Neural progenitor cell (in vitro differentiated cells): ENCODE measurements around the gene FBLIM1. TPM values are rescaled to one million over a fixed set of nuclear protein-coding genes. Genes with fewer than 3 reads are reported as not detected.

Source experiments
- DNase-seq: peaks from one replicate; pipeline ENCODE4 v3.0.0-alpha.2; 2016; ENCODE audit warnings: low spot score
- H2AFZ ChIP-seq: fragments of 200-600 bp; sonication (generic); replicated peaks from 2 replicates; pipeline ENCODE4 v1.6.1; 2016; ENCODE audit warnings: antibody characterized with exemption
- H3F3A ChIP-seq: fragments of 200-600 bp; sonication (generic); 2 replicates; pipeline ENCODE4 v1.6.1; 2016; ENCODE audit warnings: antibody characterized with exemption, low read depth
- H3K27ac ChIP-seq: fragments of 200-600 bp; sonication (generic); 2 replicates; pipeline ENCODE4 v1.5.1; 2016; ENCODE audit warnings: mild to moderate bottlenecking
- H3K27me3 ChIP-seq: fragments of 200-600 bp; sonication (generic); 2 replicates; pipeline ENCODE4 v1.6.1; 2016; ENCODE audit warnings: mild to moderate bottlenecking, moderate library complexity
- H3K36me3 ChIP-seq: fragments of 200-600 bp; sonication (generic); 2 replicates; pipeline ENCODE4 v1.5.1; 2016
- H3K4me1 ChIP-seq: fragments of 200-600 bp; sonication (generic); 2 replicates; pipeline ENCODE4 v1.6.1; 2016; ENCODE audit warnings: mixed run types
- H3K4me2 ChIP-seq: fragments of 200-600 bp; sonication (generic); 2 replicates; pipeline ENCODE4 v1.6.1; 2016
- H3K4me3 ChIP-seq: fragments of 200-600 bp; sonication (generic); 2 replicates; pipeline ENCODE4 v1.5.1; 2016
- H3K79me2 ChIP-seq: fragments of 200-600 bp; sonication (generic); 2 replicates; pipeline ENCODE4 v1.6.1; 2016; ENCODE audit warnings: low read depth
- H3K9ac ChIP-seq: fragments of 200-600 bp; sonication (generic); 2 replicates; pipeline ENCODE4 v1.6.1; 2016
- H3K9me3 ChIP-seq: fragments of 200-600 bp; sonication (generic); 2 replicates; pipeline ENCODE4 v1.5.1; 2016; ENCODE audit warnings: low read depth
- H4K20me1 ChIP-seq: fragments of 200-600 bp; sonication (generic); 2 replicates; pipeline ENCODE4 v1.6.1; 2016; ENCODE audit warnings: low read depth
- H3K27ac Mint-ChIP-seq: 3 replicates; pipeline ENCODE4 v1.8.0; 2021; ENCODE audit warnings: mixed read lengths
- H3K27me3 Mint-ChIP-seq: 2 replicates; pipeline ENCODE4 v1.8.0; 2022; ENCODE audit warnings: low read depth, mild to moderate bottlenecking, inconsistent platforms, moderate library complexity, mixed read lengths; ENCODE audit not compliant: insufficient read depth
- H3K36me3 Mint-ChIP-seq: 3 replicates; pipeline ENCODE4 v1.8.0; 2021; ENCODE audit warnings: mixed read lengths
- H3K4me1 Mint-ChIP-seq: 3 replicates; pipeline ENCODE4 v1.8.0; 2021; ENCODE audit warnings: mixed read lengths
- H3K4me3 Mint-ChIP-seq: 3 replicates; pipeline ENCODE4 v1.8.0; 2021; ENCODE audit warnings: mild to moderate bottlenecking, moderate library complexity, mixed read lengths
- H3K9me3 Mint-ChIP-seq: 3 replicates; pipeline ENCODE4 v1.8.0; 2020; ENCODE audit warnings: mixed read lengths
- CTCF ChIP-seq: fragments of 200-600 bp; sonication (generic); IDR thresholded peaks from 2 replicates; pipeline ENCODE4 v1.5.1; 2017; ENCODE audit warnings: antibody characterized with exemption, mild to moderate bottlenecking
- EZH2 ChIP-seq: fragments of 200-600 bp; sonication (generic); IDR thresholded peaks from 2 replicates; pipeline ENCODE4 v1.6.1; 2017; ENCODE audit warnings: antibody characterized with exemption, mild to moderate bottlenecking, moderate library complexity
- EZH2phosphoT487 ChIP-seq: fragments of 200-600 bp; sonication (generic); IDR thresholded peaks from 2 replicates; pipeline ENCODE4 v1.6.1; 2017; ENCODE audit warnings: antibody characterized with exemption
- total RNA-seq: library from RNA; depleted of rRNA; stranded (reverse); fragments of >200 nt; gene quantifications from 2 replicates; pipeline ENCODE4 v1.2.3, GENCODE V29; 2015; ENCODE audit warnings: low replicate concordance

Gene FBLIM1
- total RNA-seq, 1 donor from 2014 or later: 4.7 TPM

DNA sequence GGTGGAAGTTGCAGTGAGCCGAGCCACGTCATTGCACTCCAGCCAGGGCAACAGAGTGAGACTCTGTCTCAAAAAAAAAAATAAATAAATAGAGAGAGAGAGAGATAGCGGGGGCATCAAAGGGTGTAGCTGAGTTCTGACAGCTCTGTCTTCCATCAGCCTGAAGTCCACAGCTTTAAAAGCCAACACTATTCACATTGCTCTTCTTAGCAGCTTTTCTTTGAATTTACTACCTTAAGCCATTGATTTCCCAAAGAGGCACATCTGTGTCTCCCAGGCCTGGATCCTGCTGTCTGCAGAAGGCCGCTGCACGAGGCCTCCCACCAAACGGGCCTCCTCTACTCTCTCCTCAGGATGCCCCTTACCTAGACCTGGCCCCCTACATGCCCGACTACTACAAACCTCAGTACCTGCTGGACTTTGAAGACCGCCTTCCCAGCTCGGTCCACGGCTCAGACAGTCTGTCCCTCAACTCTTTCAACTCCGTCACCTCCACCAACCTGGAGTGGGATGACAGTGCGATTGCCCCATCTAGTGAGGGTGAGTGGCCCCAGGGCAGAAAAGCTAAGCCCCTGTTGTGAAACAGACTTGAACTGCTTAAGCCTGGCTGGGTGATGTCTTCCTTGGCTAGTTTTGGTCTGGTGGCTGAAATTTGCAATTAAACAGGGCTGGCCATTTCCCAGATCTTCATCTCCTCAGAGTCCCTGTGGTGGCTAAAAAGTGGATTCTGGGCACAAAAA, 39.0 kb upstream of the FBLIM1 start:
- Histone ChIP-seq H3K27me3 (no peaks in the 10 kb centered on the region), H3K36me3 (no peaks in the 10 kb centered on the region), H4K20me1 (peaks cover under 1% of the 10 kb centered on the region), H2AFZ (no peak overlapping the region), H3K4me3 (no peak overlapping the region), H3K79me2 (peaks cover 6% of the 10 kb centered on the region), H3K4me1 (no peaks in the 10 kb centered on the region), H3K9me3 (no peaks in the 10 kb centered on the region), H3K4me2 (no peak overlapping the region), H3K27ac (no peak overlapping the region), H3K9ac (no peak overlapping the region), H3F3A (no peaks in the 10 kb centered on the region)
- no peak for DNase-seq
- no peak for TF ChIP-seq CTCF
- TF ChIP-seq EZH2phosphoT487: no peak
- no peak for TF ChIP-seq EZH2
- peaks cover 7% of the 10 kb centered on the region for H3K27me3 Mint-ChIP-seq
- no peaks in the 10 kb centered on the region for H3K9me3 Mint-ChIP-seq
- H3K4me1 Mint-ChIP-seq: peaks cover under 1% of the 10 kb centered on the region
- H3K4me3 Mint-ChIP-seq: no peak overlapping the region
- no peak overlapping the region for H3K27ac Mint-ChIP-seq
- H3K36me3 Mint-ChIP-seq: peaks cover 17% of the 10 kb centered on the region

DNA sequence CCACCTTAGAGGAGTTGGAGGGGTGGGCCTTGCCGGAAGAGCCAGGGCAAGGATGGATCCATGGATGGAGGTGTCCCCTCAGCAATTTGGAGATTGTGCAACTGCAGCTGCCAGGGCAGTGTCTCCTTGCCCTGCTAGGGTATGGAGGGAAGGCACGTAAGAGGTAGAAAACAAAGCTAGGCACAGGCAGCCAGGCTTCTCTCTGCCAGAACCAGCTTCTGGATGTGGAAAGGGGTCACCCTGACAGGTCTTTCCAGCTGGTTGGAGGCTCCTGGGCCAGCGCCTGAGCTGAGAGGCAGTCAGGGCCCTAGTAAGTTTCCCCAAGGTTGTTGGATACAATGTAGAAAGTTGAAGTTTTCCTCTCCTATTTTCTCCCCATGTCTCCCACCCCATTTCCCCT, 37.7 kb upstream of the FBLIM1 start:
- Histone ChIP-seq H3K9me3 (no peaks in the 10 kb centered on the region), H3K27ac (no peak overlapping the region), H3K4me2 (no peak overlapping the region), H3K27me3 (no peaks in the 10 kb centered on the region), H3K9ac (no peak overlapping the region), H3K4me1 (no peaks in the 10 kb centered on the region), H3K4me3 (no peak overlapping the region), H2AFZ (no peak overlapping the region), H4K20me1 (no peaks in the 10 kb centered on the region), H3K79me2 (no peaks in the 10 kb centered on the region), H3F3A (no peaks in the 10 kb centered on the region), H3K36me3 (no peaks in the 10 kb centered on the region)
- H3K27me3 Mint-ChIP-seq: peaks cover 7% of the 10 kb centered on the region
- no peaks in the 10 kb centered on the region for H3K4me1 Mint-ChIP-seq
- H3K4me3 Mint-ChIP-seq: no peak overlapping the region
- no peak overlapping the region for H3K27ac Mint-ChIP-seq
- no peak for TF ChIP-seq EZH2phosphoT487
- no peak for TF ChIP-seq CTCF
- no peak for TF ChIP-seq EZH2
- no peaks in the 10 kb centered on the region for H3K9me3 Mint-ChIP-seq
- H3K36me3 Mint-ChIP-seq: peaks cover 19% of the 10 kb centered on the region
- DNase-seq: no peak

DNA sequence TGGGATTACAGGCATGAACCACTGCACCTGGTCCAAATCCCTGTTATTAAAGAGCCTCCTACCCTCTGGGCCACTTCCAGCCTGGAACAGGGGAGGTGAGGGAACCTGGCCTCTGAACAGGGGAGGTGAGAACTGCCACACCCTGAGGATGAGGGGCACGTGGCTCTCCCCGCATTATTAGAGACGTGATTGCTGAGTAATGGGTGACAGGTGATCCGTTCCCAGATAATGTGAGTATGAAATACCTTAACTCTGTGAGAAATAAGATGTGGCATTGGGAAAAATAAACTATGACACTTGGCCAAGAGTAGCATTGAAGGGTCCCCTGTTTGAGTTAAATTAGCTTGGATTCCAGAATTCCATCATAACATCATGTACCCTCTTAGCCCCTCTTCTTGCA, 36.2 kb upstream of the FBLIM1 start:
- H3K4me3 ChIP-seq: no peak overlapping the region
- H3K27ac Mint-ChIP-seq: no peak overlapping the region
- H3K36me3 Mint-ChIP-seq: peaks cover 20% of the 10 kb centered on the region
- H3K9me3 ChIP-seq: no peaks in the 10 kb centered on the region
- no peak overlapping the region for H3K4me3 Mint-ChIP-seq
- no peaks in the 10 kb centered on the region for H3K79me2 ChIP-seq
- H3K27ac ChIP-seq: no peak overlapping the region
- no peak overlapping the region for H3K4me2 ChIP-seq
- H3K9ac ChIP-seq: no peak overlapping the region
- no peaks in the 10 kb centered on the region for H3K36me3 ChIP-seq
- no peak for DNase-seq
- no peaks in the 10 kb centered on the region for H3K4me1 Mint-ChIP-seq
- no peaks in the 10 kb centered on the region for H3K27me3 ChIP-seq
- no peak overlapping the region for H2AFZ ChIP-seq
- H3K9me3 Mint-ChIP-seq: no peaks in the 10 kb centered on the region
- no peaks in the 10 kb centered on the region for H3K4me1 ChIP-seq
- H3K27me3 Mint-ChIP-seq: peaks cover 3% of the 10 kb centered on the region
- no peaks in the 10 kb centered on the region for H3F3A ChIP-seq
- no peak for TF ChIP-seq EZH2
- no peak for TF ChIP-seq EZH2phosphoT487
- no peak for TF ChIP-seq CTCF
- H4K20me1 ChIP-seq: no peaks in the 10 kb centered on the region
